Measurements from ENCODE around the gene PEAR1.

- TF ChIP-seq, protein P1, sequence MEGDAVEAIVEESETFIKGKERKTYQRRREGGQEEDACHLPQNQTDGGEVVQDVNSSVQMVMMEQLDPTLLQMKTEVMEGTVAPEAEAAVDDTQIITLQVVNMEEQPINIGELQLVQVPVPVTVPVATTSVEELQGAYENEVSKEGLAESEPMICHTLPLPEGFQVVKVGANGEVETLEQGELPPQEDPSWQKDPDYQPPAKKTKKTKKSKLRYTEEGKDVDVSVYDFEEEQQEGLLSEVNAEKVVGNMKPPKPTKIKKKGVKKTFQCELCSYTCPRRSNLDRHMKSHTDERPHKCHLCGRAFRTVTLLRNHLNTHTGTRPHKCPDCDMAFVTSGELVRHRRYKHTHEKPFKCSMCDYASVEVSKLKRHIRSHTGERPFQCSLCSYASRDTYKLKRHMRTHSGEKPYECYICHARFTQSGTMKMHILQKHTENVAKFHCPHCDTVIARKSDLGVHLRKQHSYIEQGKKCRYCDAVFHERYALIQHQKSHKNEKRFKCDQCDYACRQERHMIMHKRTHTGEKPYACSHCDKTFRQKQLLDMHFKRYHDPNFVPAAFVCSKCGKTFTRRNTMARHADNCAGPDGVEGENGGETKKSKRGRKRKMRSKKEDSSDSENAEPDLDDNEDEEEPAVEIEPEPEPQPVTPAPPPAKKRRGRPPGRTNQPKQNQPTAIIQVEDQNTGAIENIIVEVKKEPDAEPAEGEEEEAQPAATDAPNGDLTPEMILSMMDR (conservative IDR thresholded peaks at IDR 0.05 in 1 of 2, IDR thresholded peaks at IDR 0.05 in 1 of 2; ENCODE audit: low read depth in 1 of 2, low read length in 2 of 2): no peak
- no peak for TF ChIP-seq EZH2 (IDR thresholded peaks at IDR 0.05; ENCODE audit: low read length, missing control alignments)
These were observed 8.8 kb upstream of the PEAR1 start for GRCh38 chr1:156884560-156885184.

Data from fibroblast of lung (primary cell).